Glutamatergic neuron (in vitro differentiated cells): ENCODE measurements around the gene SRGN. TPM values are rescaled to one million over a fixed set of nuclear protein-coding genes. Genes with fewer than 3 reads are reported as not detected.

ENCODE experiments used
- DNase-seq: peaks from one replicate; pipeline ENCODE4 v3.0.0; 2022
- H3K27ac Mint-ChIP-seq: one replicate; pipeline ENCODE4 v1.8.0; 2020; ENCODE audit warnings: mild to moderate bottlenecking, mixed read lengths, inconsistent platforms; ENCODE audit not compliant: unreplicated experiment
- H3K27me3 Mint-ChIP-seq: one replicate; pipeline ENCODE4 v1.8.0; 2020; ENCODE audit warnings: mild to moderate bottlenecking, moderate library complexity, mixed read lengths, inconsistent platforms; ENCODE audit not compliant: unreplicated experiment
- H3K36me3 Mint-ChIP-seq: one replicate; pipeline ENCODE4 v1.8.0; 2020; ENCODE audit warnings: mild to moderate bottlenecking, mixed read lengths, inconsistent platforms; ENCODE audit not compliant: unreplicated experiment
- H3K4me1 Mint-ChIP-seq: one replicate; pipeline ENCODE4 v1.8.0; 2020; ENCODE audit warnings: mild to moderate bottlenecking, low read depth, mixed read lengths, inconsistent platforms; ENCODE audit not compliant: unreplicated experiment
- H3K4me3 Mint-ChIP-seq: one replicate; pipeline ENCODE4 v1.8.0; 2020; ENCODE audit warnings: mild to moderate bottlenecking, mixed read lengths, inconsistent platforms; ENCODE audit not compliant: unreplicated experiment
- H3K9me3 Mint-ChIP-seq: one replicate; pipeline ENCODE4 v1.8.0; 2020; ENCODE audit warnings: mild to moderate bottlenecking, moderate library complexity, mixed read lengths, inconsistent platforms; ENCODE audit not compliant: unreplicated experiment
- CTCF ChIP-seq: fragments of 200-600 bp; sonication (generic); IDR thresholded peaks from one replicate; pipeline ENCODE4 v1.5.0; 2021; ENCODE audit not compliant: partially characterized antibody, unreplicated experiment
- total RNA-seq: library from RNA; stranded (reverse); fragmentation: NEBNext Ultra II Directional; extraction: Animal tissue kit (Norgen Biotek cat#: 25700); gene quantifications from one replicate; pipeline ENCODE4 v1.2.1, GENCODE V29; 2021; ENCODE audit not compliant: unreplicated experiment

Gene SRGN
- total RNA-seq, 1 donor from 2014 or later: not detected

- no peak overlapping the region for H3K4me3 Mint-ChIP-seq
- no peaks in the 10 kb centered on the region for H3K27me3 Mint-ChIP-seq
- peaks cover 1% of the 10 kb centered on the region for H3K9me3 Mint-ChIP-seq
- TF ChIP-seq CTCF: no peak
- H3K36me3 Mint-ChIP-seq: no peaks in the 10 kb centered on the region
- DNase-seq: no peak
- no peak overlapping the region for H3K27ac Mint-ChIP-seq
- H3K4me1 Mint-ChIP-seq: no peaks in the 10 kb centered on the region
Observed at GRCh38 chr10:69102440-69102839, 14.5 kb downstream of the SRGN start.

GRCh38 chr10:69103784-69104183 lies 15.9 kb downstream of the SRGN start:
- TF ChIP-seq CTCF: no peak
- Mint-ChIP-seq H3K9me3 (peaks cover 1% of the 10 kb centered on the region), H3K36me3 (no peaks in the 10 kb centered on the region), H3K4me3 (no peak overlapping the region), H3K27me3 (no peaks in the 10 kb centered on the region), H3K4me1 (no peaks in the 10 kb centered on the region), H3K27ac (no peak overlapping the region)
- DNase-seq: no peak

- peaks cover 1% of the 10 kb centered on the region for H3K9me3 Mint-ChIP-seq
- TF ChIP-seq CTCF: no peak
- no peaks in the 10 kb centered on the region for H3K4me1 Mint-ChIP-seq
- no peaks in the 10 kb centered on the region for H3K27me3 Mint-ChIP-seq
- no peaks in the 10 kb centered on the region for H3K36me3 Mint-ChIP-seq
- no peak overlapping the region for H3K4me3 Mint-ChIP-seq
- no peak for DNase-seq
- H3K27ac Mint-ChIP-seq: no peak overlapping the region
Observed at GRCh38 chr10:69104994-69105790, 17.3 kb downstream of the SRGN start.

- no peaks in the 10 kb centered on the region for H3K36me3 Mint-ChIP-seq
- DNase-seq: no peak
- no peaks in the 10 kb centered on the region for H3K27me3 Mint-ChIP-seq
- TF ChIP-seq CTCF: no peak
- no peaks in the 10 kb centered on the region for H3K9me3 Mint-ChIP-seq
- no peak overlapping the region for H3K4me3 Mint-ChIP-seq
- H3K27ac Mint-ChIP-seq: no peak overlapping the region
- H3K4me1 Mint-ChIP-seq: no peaks in the 10 kb centered on the region
Observed at GRCh38 chr10:69107176-69107490, 19.2 kb downstream of the SRGN start.

GRCh38 chr10:69107699-69108098 lies 19.8 kb downstream of the SRGN start:
- DNase-seq: no peak
- Mint-ChIP-seq H3K27ac (no peak overlapping the region), H3K9me3 (no peaks in the 10 kb centered on the region), H3K27me3 (no peaks in the 10 kb centered on the region), H3K4me3 (no peak overlapping the region), H3K36me3 (no peaks in the 10 kb centered on the region), H3K4me1 (no peaks in the 10 kb centered on the region)
- no peak for TF ChIP-seq CTCF
